Stimulated activated memory B cell treated with anti-CD40 and anti-IgM and Interleukin-4, amounts not matched to agents 10 μg/mL and 1 μg/mL and 100 μg/mL, for 72 hours (primary cell): ENCODE data around the gene INPP4A.
"Not testable (repeated sequence)": the region's sequence is repeated elsewhere in the genome, so short reads cannot be mapped to it uniquely, and the experiment has no call there.

Experiments used
- ATAC-seq: fragments of 150-1000 bp; cut with Tn5 transposase; 2 replicates; pipeline ENCODE4 v1.10.0; 2021
- H3K27ac Mint-ChIP-seq: one replicate; pipeline ENCODE4 v1.8.0; 2022; ENCODE audit warnings: mild to moderate bottlenecking, mixed read lengths
- H3K27me3 Mint-ChIP-seq: one replicate; pipeline ENCODE4 v1.8.0; 2022; ENCODE audit warnings: mixed read lengths
- H3K36me3 Mint-ChIP-seq: one replicate; pipeline ENCODE4 v1.8.0; 2022; ENCODE audit warnings: mixed read lengths
- H3K4me1 Mint-ChIP-seq: one replicate; pipeline ENCODE4 v1.8.0; 2022; ENCODE audit warnings: mixed read lengths
- H3K4me3 Mint-ChIP-seq: one replicate; pipeline ENCODE4 v1.8.0; 2022; ENCODE audit warnings: mild to moderate bottlenecking, moderate library complexity, mixed read lengths
- H3K9me3 Mint-ChIP-seq: one replicate; pipeline ENCODE4 v1.8.0; 2022; ENCODE audit warnings: mixed read lengths

Gene INPP4A

DNA sequence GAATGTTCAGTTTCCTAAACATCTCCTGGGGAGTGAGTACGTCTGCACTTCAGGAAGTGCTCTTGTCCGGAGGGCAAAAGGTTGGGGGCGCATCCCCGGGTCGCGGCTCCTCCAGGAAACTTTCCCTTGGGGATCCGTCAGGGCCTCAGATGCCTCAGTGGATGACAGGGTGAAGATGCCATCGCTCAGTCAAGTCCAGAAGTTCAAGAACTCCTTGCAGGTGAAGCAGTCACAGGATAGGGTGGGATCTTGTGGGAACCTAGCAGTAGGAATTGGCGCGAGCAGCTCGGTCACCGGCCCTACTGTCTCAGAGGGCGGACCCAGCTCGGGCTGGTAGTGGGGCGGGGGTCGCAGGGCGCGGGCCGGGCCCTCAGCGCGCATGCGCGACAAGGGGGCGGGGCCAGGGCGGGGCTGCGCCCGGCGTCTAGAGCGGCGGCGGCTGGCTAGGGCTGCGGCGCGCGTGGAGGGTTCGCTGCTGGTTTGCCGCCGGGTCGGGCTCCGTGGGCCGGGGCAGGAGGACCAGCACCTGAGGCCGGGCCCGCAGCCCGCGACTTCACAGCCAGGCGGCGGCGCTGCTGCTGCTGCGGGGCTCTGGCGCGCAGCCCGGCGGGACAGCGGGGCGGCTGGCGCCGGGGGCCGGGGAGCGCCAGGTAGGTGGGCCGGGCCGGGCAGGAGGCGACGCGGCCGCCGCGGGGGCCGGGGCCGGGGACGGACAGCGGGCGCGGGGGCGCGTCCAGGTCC, at the start of gene INPP4A:
Gene INPP4A (plus strand): TSS at position 423 of the 741 bp plus-strand sequence. CDS start 75,191 bp downstream, outside the sequence.
- Mint-ChIP-seq H3K36me3 (no peaks in the 10 kb centered on the region), H3K27ac (peak within 1 kb of the TSS; percentile 89), H3K4me1 (peaks cover 28% of the 10 kb centered on the region), H3K9me3 (peaks cover 7% of the 10 kb centered on the region), H3K27me3 (no peaks in the 10 kb centered on the region), H3K4me3 (peak within 1 kb of the TSS; percentile 90)
- peak; percentile 97 for ATAC-seq

DNA sequence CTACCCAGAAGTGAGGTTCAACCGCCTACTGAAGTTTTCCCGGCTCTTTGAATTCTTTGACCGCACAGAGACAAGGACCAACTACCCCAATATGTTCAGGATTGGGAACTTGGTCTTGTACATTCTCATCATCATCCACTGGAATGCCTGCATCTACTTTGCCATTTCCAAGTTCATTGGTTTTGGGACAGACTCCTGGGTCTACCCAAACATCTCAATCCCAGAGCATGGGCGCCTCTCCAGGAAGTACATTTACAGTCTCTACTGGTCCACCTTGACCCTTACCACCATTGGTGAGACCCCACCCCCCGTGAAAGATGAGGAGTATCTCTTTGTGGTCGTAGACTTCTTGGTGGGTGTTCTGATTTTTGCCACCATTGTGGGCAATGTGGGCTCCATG, 48.7 kb upstream of the INPP4A start:
- Mint-ChIP-seq H3K4me1 (no peaks in the 10 kb centered on the region), H3K27ac (no peak overlapping the region), H3K9me3 (no peaks in the 10 kb centered on the region), H3K36me3 (no peaks in the 10 kb centered on the region), H3K27me3 (peaks cover 47% of the 10 kb centered on the region), H3K4me3 (no peak overlapping the region)
- no peak for ATAC-seq

- no peaks in the 10 kb centered on the region for H3K36me3 Mint-ChIP-seq
- peaks cover 55% of the 10 kb centered on the region for H3K27me3 Mint-ChIP-seq
These were observed 47.8 kb upstream of the INPP4A start for GRCh38 chr2:98396745-98397355.

GRCh38 chr2:98399140-98399539, 45.5 kb upstream of the INPP4A start:
- no peaks in the 10 kb centered on the region for H3K9me3 Mint-ChIP-seq
- H3K27me3 Mint-ChIP-seq, result peaks cover 59% of the 10 kb centered on the region
- no peak overlapping the region for H3K27ac Mint-ChIP-seq
- no peaks in the 10 kb centered on the region for H3K36me3 Mint-ChIP-seq
- no peaks in the 10 kb centered on the region for H3K4me1 Mint-ChIP-seq
- no peak for ATAC-seq
- no peak overlapping the region for H3K4me3 Mint-ChIP-seq

More at GRCh38 chr2:98396745-98397355, 47.8 kb upstream of the INPP4A start:
- ATAC-seq, result no peak
- Mint-ChIP-seq H3K4me1 (no peaks in the 10 kb centered on the region), H3K27ac (no peak overlapping the region), H3K4me3 (no peak overlapping the region), H3K9me3 (no peaks in the 10 kb centered on the region)

GRCh38 chr2:98403878-98404277, 40.8 kb upstream of the INPP4A start:
- no peaks in the 10 kb centered on the region for H3K9me3 Mint-ChIP-seq
- no peak overlapping the region for H3K4me3 Mint-ChIP-seq
- H3K27ac Mint-ChIP-seq, result no peak overlapping the region
- no peaks in the 10 kb centered on the region for H3K4me1 Mint-ChIP-seq
- no peak for ATAC-seq
- H3K36me3 Mint-ChIP-seq, result no peaks in the 10 kb centered on the region
- peaks cover 33% of the 10 kb centered on the region for H3K27me3 Mint-ChIP-seq

DNA sequence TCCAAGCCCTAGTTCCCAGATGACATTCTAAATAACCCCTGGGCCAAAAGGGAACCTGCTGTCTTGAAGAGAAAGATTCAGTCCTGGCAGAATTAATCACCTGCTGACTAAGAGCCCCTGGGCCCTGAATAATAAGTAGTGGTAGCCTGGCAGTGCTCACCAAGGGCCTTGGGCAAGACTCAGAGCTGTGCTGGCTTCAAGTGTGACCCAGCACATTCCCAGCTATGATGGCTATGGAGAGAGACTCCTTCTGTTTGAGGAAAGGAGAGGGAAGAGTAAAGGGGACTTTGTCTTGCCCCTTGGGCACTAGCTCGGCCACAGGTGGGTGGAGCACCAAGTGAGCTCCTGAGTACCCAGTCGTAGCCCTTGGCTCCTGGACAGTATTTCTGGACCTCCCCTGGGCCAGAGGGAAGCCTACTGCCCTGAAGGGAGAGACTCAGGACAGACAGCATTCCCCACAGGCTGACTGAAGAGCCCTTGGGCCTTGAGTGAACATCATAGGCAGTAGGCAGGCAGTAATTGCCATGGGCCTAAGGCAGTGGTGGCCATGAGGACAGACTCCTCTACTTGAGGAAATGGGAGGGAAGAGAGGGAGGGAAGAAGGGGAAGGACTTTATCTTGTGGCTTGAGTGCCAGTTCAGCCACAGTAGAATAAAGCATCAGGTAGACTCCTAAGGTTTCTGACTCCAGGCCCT, 40.0 kb upstream of the INPP4A start:
- ATAC-seq, result no peak
- Mint-ChIP-seq H3K4me3 (no peak overlapping the region), H3K27ac (no peak overlapping the region), H3K4me1 (no peaks in the 10 kb centered on the region), H3K9me3 (no peaks in the 10 kb centered on the region), H3K27me3 (peaks cover 25% of the 10 kb centered on the region), H3K36me3 (no peaks in the 10 kb centered on the region)

- no peak for ATAC-seq
- Mint-ChIP-seq H3K4me3 (no peak overlapping the region), H3K36me3 (no peaks in the 10 kb centered on the region), H3K4me1 (no peaks in the 10 kb centered on the region), H3K9me3 (no peaks in the 10 kb centered on the region), H3K27me3 (peaks cover 19% of the 10 kb centered on the region), H3K27ac (no peak overlapping the region)
These were observed 39.4 kb upstream of the INPP4A start for GRCh38 chr2:98405301-98405700.

- H3K27me3 Mint-ChIP-seq, result no peaks in the 10 kb centered on the region
- H3K4me3 Mint-ChIP-seq, result no peak overlapping the region
- H3K4me1 Mint-ChIP-seq, result peaks cover 6% of the 10 kb centered on the region
- ATAC-seq, result no peak
- H3K36me3 Mint-ChIP-seq, result no peaks in the 10 kb centered on the region
- no peaks in the 10 kb centered on the region for H3K9me3 Mint-ChIP-seq
- no peak overlapping the region for H3K27ac Mint-ChIP-seq
These were observed 36.5 kb upstream of the INPP4A start for GRCh38 chr2:98408155-98408554.

GRCh38 chr2:98412751-98413458, 31.8 kb upstream of the INPP4A start:
- H3K4me3 Mint-ChIP-seq, result no peak overlapping the region
- peaks cover 7% of the 10 kb centered on the region for H3K4me1 Mint-ChIP-seq
- peaks cover 6% of the 10 kb centered on the region for H3K27me3 Mint-ChIP-seq
- no peak overlapping the region for H3K27ac Mint-ChIP-seq
- peaks cover 3% of the 10 kb centered on the region for H3K9me3 Mint-ChIP-seq
- peak; percentile 85 for ATAC-seq
- H3K36me3 Mint-ChIP-seq, result peaks cover 5% of the 10 kb centered on the region

DNA sequence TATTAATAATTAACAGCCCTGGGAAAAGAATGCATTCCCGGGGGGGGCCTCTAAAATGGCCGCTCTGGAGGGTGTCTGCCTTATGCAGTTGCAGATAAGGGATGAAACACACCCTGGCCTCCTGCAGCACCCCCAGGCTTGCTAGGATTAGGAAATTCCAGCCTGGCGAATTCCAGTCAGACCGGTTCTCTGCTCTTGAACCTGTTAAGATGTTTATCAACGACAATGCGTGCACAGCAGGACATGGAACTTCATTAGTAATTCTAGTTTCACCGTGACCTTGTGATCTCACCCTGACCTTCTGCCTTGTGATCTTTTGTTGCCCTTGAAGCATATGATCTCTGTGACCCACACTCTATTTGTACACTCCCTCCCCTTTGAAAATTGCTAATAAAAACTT, 30.4 kb upstream of the INPP4A start:
- not testable (repeated sequence) for H3K27me3 Mint-ChIP-seq, H3K9me3 Mint-ChIP-seq, H3K4me1 Mint-ChIP-seq, ATAC-seq, H3K4me3 Mint-ChIP-seq, H3K27ac Mint-ChIP-seq, H3K36me3 Mint-ChIP-seq

DNA sequence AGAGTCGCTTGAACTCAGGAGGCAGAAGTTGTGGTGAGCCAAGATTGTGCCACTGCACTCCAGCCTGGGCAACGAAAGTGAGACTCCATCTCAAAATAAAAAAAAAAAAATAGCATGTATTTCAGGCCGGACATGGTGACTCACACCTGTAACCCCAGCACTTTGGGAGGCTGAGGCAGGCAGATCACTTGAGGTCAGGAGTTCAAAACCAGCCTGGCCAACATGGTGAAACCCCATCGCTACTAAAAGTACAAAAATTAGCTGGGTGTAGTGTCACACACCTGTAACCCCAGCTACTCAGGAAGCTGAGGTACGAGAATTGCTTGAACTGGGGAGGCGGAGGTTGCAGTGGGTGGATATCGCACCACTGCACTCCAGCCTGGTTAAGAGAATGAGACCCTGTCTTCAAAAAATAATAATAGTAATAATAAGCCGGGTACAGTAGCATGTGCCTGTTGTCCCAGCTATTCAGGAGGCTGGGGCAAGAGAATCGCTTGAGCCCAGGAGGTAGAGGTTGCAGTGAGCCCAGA, 28.9 kb upstream of the INPP4A start:
- H3K9me3 Mint-ChIP-seq, H3K27me3 Mint-ChIP-seq, H3K36me3 Mint-ChIP-seq, H3K4me3 Mint-ChIP-seq, ATAC-seq, H3K27ac Mint-ChIP-seq, H3K4me1 Mint-ChIP-seq: not testable (repeated sequence)

DNA sequence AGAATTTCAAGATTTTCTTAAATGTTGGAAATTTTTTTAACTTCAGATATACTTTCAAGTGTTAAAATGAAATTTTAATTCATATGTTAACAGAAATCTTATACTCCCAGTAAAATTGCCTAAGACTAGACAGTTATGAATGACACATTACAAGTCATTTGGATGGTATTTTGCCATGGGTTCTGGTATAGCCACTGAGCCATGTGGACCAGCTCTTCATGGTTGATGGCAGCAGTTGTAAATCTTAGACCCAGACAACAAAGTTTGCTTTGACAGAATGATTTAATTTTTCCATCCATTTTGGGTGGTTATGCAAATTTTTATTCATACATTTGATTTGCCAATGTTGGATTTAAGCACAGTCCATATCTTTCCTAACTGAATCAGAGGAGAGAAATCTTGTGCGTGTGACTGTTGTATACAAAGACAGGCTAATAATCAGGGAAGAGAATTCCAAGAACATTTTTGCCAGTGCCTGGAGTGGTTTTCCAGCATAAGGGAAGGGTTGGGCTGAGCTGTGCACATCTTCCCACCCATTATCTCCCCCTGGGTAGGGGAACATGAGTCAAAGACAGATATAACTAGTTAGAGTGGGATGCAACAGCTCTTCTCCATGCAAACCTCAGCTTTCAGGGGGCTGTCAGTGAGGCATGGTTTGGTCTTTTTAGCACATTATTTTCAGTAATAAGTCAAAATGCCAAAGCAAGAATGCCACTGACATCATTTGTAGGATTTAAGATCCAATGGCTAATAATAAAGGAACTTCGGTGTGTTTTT, 28.1 kb upstream of the INPP4A start:
- peaks cover 6% of the 10 kb centered on the region for H3K9me3 Mint-ChIP-seq
- no peak overlapping the region for H3K4me3 Mint-ChIP-seq
- H3K4me1 Mint-ChIP-seq, result peaks cover 7% of the 10 kb centered on the region
- ATAC-seq, result no peak
- no peak overlapping the region for H3K27ac Mint-ChIP-seq
- peaks cover 5% of the 10 kb centered on the region for H3K36me3 Mint-ChIP-seq
- H3K27me3 Mint-ChIP-seq, result peaks cover 6% of the 10 kb centered on the region

- peaks cover 4% of the 10 kb centered on the region for H3K27me3 Mint-ChIP-seq
- H3K36me3 Mint-ChIP-seq, result peaks cover 17% of the 10 kb centered on the region
- H3K4me1 Mint-ChIP-seq, result no peaks in the 10 kb centered on the region
- H3K9me3 Mint-ChIP-seq, result peaks cover 14% of the 10 kb centered on the region
- H3K4me3 Mint-ChIP-seq, result no peak overlapping the region
- ATAC-seq, result no peak
- no peak overlapping the region for H3K27ac Mint-ChIP-seq
These were observed 25.1 kb upstream of the INPP4A start for GRCh38 chr2:98419544-98419943.

GRCh38 chr2:98419977-98420725, 24.5 kb upstream of the INPP4A start:
- ATAC-seq, result no peak
- no peak overlapping the region for H3K4me3 Mint-ChIP-seq
- no peaks in the 10 kb centered on the region for H3K4me1 Mint-ChIP-seq
- H3K27ac Mint-ChIP-seq, result no peak overlapping the region
- peaks cover 14% of the 10 kb centered on the region for H3K36me3 Mint-ChIP-seq
- no peaks in the 10 kb centered on the region for H3K27me3 Mint-ChIP-seq
- H3K9me3 Mint-ChIP-seq, result peaks cover 14% of the 10 kb centered on the region
